CD14-positive monocyte (primary cell): ENCODE data around the gene ADAMTS18. TPM values are rescaled to one million over a fixed set of nuclear protein-coding genes. Genes with fewer than 3 reads are reported as not detected.

Experiments
- DNase-seq, 3 donors: peaks; one replicate each; pipeline ENCODE4 v3.0.0-alpha.2; 2011 to 2022
- H2AFZ ChIP-seq: 2 replicates; pipeline ENCODE4 v1.6.0; 2012; ENCODE audit warnings: mild to moderate bottlenecking, low read depth, low read length, inconsistent platforms; ENCODE audit not compliant: insufficient read depth, poor library complexity, severe bottlenecking
- H3K27ac ChIP-seq, 2 donors: 1 replicate in 1 of 2; 2 replicates in 1 of 2; pipeline ENCODE4 v1.5.1; 2012 to 2013; ENCODE audit warnings: low read length in 2 of 2, control low read depth in 1 of 2, inconsistent platforms in 1 of 2, low read depth in 1 of 2, mild to moderate bottlenecking in 1 of 2
- H3K27me3 ChIP-seq, 2 donors: one replicate each; pipeline versions ENCODE4 v1.6.0 to v1.6.1; 2011 to 2013; ENCODE audit warnings: low read length in 2 of 2; ENCODE audit not compliant: control insufficient read depth in 2 of 2, insufficient read depth in 2 of 2
- H3K36me3 ChIP-seq, 2 donors: replicated peaks in 1 of 2; 1 replicate in 1 of 2; 2 replicates in 1 of 2; pipeline versions ENCODE4 v1.5.1 to v1.6.1; 2012 to 2013; ENCODE audit warnings: low read length in 2 of 2, control low read depth in 1 of 2, inconsistent platforms in 1 of 2, mild to moderate bottlenecking in 1 of 2; ENCODE audit not compliant: insufficient read depth in 2 of 2, control insufficient read depth in 1 of 2
- H3K4me1 ChIP-seq, 2 donors: 1 replicate in 1 of 2; 2 replicates in 1 of 2; pipeline versions ENCODE4 v1.5.1 to v1.6.1; 2012 to 2013; ENCODE audit warnings: low read length in 2 of 2, control low read depth in 1 of 2, inconsistent platforms in 1 of 2, mild to moderate bottlenecking in 1 of 2, moderate library complexity in 1 of 2; ENCODE audit not compliant: insufficient read depth in 2 of 2, control insufficient read depth in 1 of 2
- H3K4me2 ChIP-seq: replicated peaks from 2 replicates; pipeline ENCODE3; 2012; ENCODE audit warnings: low read length, moderate library complexity, mild to moderate bottlenecking; ENCODE audit not compliant: poor library complexity, severe bottlenecking; ENCODE audit errors: extremely low read depth
- H3K4me3 ChIP-seq, 3 experiments: fragments of 200-600 bp in 1 of 3; sonication (generic) in 1 of 3; replicated peaks in 1 of 3; 1 replicate in 2 of 3; 2 replicates in 1 of 3; pipeline ENCODE4 v1.5.1; 2011 to 2013; ENCODE audit warnings: low read length in 3 of 3, mild to moderate bottlenecking in 3 of 3, control low read depth in 2 of 3, low read depth in 2 of 3, inconsistent platforms in 1 of 3, moderate library complexity in 1 of 3
- H3K79me2 ChIP-seq: 2 replicates; pipeline ENCODE4 v1.6.0; 2012; ENCODE audit warnings: mild to moderate bottlenecking, control low read depth, inconsistent platforms, low read length, moderate library complexity; ENCODE audit not compliant: insufficient read depth
- H3K9ac ChIP-seq: 2 replicates; pipeline ENCODE4 v1.6.0; 2017; ENCODE audit warnings: low read length, mild to moderate bottlenecking; ENCODE audit not compliant: insufficient read depth, poor library complexity, severe bottlenecking
- H3K9me3 ChIP-seq, 2 donors: replicated peaks in 1 of 2; 1 replicate in 1 of 2; 2 replicates in 1 of 2; pipeline versions ENCODE4 v1.5.1 to v1.6.1; 2012 to 2013; ENCODE audit warnings: low read length in 2 of 2, control low read depth in 1 of 2; ENCODE audit not compliant: control insufficient read depth in 1 of 2, insufficient read depth in 1 of 2
- H4K20me1 ChIP-seq: 2 replicates; pipeline ENCODE4 v1.6.0; 2012; ENCODE audit warnings: mild to moderate bottlenecking, low read length, control low read depth, moderate library complexity; ENCODE audit not compliant: insufficient read depth
- H3K27ac Mint-ChIP-seq, 7 donors: one replicate each; pipeline ENCODE4 v1.8.0; 2020; ENCODE audit warnings: mild to moderate bottlenecking in 7 of 7, mixed read lengths in 7 of 7, moderate library complexity in 6 of 7, inconsistent platforms in 2 of 7
- H3K27me3 Mint-ChIP-seq, 3 donors: one replicate each; pipeline ENCODE4 v1.8.0; 2021 to 2022; ENCODE audit warnings: low read depth in 3 of 3, mild to moderate bottlenecking in 3 of 3, mixed read lengths in 3 of 3, moderate library complexity in 3 of 3, inconsistent platforms in 1 of 3
- H3K36me3 Mint-ChIP-seq, 2 donors: one replicate each; pipeline ENCODE4 v1.8.0; 2020; ENCODE audit warnings: mixed read lengths in 2 of 2, inconsistent platforms in 1 of 2, mild to moderate bottlenecking in 1 of 2
- H3K4me1 Mint-ChIP-seq: one replicate; pipeline ENCODE4 v1.8.0; 2020; ENCODE audit warnings: mild to moderate bottlenecking, mixed read lengths
- H3K4me3 Mint-ChIP-seq, 2 donors: one replicate each; pipeline ENCODE4 v1.8.0; 2020; ENCODE audit warnings: mild to moderate bottlenecking in 2 of 2, mixed read lengths in 2 of 2, moderate library complexity in 1 of 2
- H3K9me3 Mint-ChIP-seq, 7 donors: one replicate each; pipeline ENCODE4 v1.8.0; 2020 to 2022; ENCODE audit warnings: mixed read lengths in 7 of 7, mild to moderate bottlenecking in 6 of 7, moderate library complexity in 6 of 7, inconsistent platforms in 2 of 7
- CTCF ChIP-seq: fragments of 200-600 bp; IDR thresholded peaks from one replicate; pipeline ENCODE4 v1.8.0; 2022; ENCODE audit warnings: antibody characterized with exemption, mild to moderate bottlenecking
- WGBS: methylation state at CpG from one replicate; pipeline ENCODE4 v1.1.5; 2013; ENCODE audit warnings: missing lambda C conversion rate; ENCODE audit not compliant: insufficient coverage; 5-methylcytosine and 5-hydroxymethylcytosine counted together
- intact Hi-C, 2 donors: fragments of 100-400 bp; cut with micrococcal nuclease; formaldehyde crosslinking; loops; one replicate each; pipeline versions ENCODE4 v1.15.0 to v1.15.1; 2023
- polyA plus RNA-seq, 3 donors: library from polyadenylated mRNA; depleted of rRNA in 1 of 3; unstranded in 2 of 3; stranded (reverse) in 1 of 3; fragments of 300-500 nt in 2 of 3; fragments of >200 nt in 1 of 3; fragmentation: Illumina TruSeq in 2 of 3; gene quantifications; 1 replicate in 2 of 3; 2 replicates in 1 of 3; pipeline ENCODE4 v1.2.3, GENCODE V29; 2012 to 2021

Gene ADAMTS18
- polyA plus RNA-seq, 3 donors: not detected

GRCh38 chr16:77385481-77385880 lies 49.4 kb downstream of the ADAMTS18 start:
- Histone ChIP-seq H3K4me2 (no peak overlapping the region), H3K9ac (no peak overlapping the region), H3K27me3 (no peaks in the 10 kb centered on the region), H3K27ac (no peak overlapping the region), H3K36me3 (no peaks in the 10 kb centered on the region), H3K4me1 (no peaks in the 10 kb centered on the region), H4K20me1 (no peaks in the 10 kb centered on the region), H3K9me3 (no peaks in the 10 kb centered on the region), H3K79me2 (no peaks in the 10 kb centered on the region), H2AFZ (no peak overlapping the region), H3K4me3 (no peak overlapping the region)
- DNase-seq: no peak
- peaks cover 0 to 10% (median 2%) of the 10 kb centered on the region in 7 donors for H3K9me3 Mint-ChIP-seq
- no peaks in the 10 kb centered on the region for H3K36me3 Mint-ChIP-seq
- intact Hi-C loops: no loop called here
- no peak for TF ChIP-seq CTCF
- H3K4me3 Mint-ChIP-seq: no peak overlapping the region
- no peak overlapping the region for H3K27ac Mint-ChIP-seq
- no peaks in the 10 kb centered on the region for H3K4me1 Mint-ChIP-seq
- H3K27me3 Mint-ChIP-seq: peaks cover 0 to 2% (median 0%) of the 10 kb centered on the region in 3 donors
- WGBS: 86% methylated on average over 2 of the region's 3 CpGs

- no peak for DNase-seq
- Mint-ChIP-seq H3K36me3 (no peaks in the 10 kb centered on the region), H3K9me3 (peaks cover 0 to 6% (median 0%) of the 10 kb centered on the region in 7 donors), H3K27me3 (no peaks in the 10 kb centered on the region), H3K4me1 (no peaks in the 10 kb centered on the region), H3K4me3 (no peak overlapping the region), H3K27ac (no peak overlapping the region)
- Histone ChIP-seq H3K79me2 (no peaks in the 10 kb centered on the region), H3K27ac (no peak overlapping the region), H3K36me3 (no peaks in the 10 kb centered on the region), H3K27me3 (no peaks in the 10 kb centered on the region), H3K9me3 (no peaks in the 10 kb centered on the region), H4K20me1 (no peaks in the 10 kb centered on the region), H2AFZ (no peak overlapping the region), H3K9ac (no peak overlapping the region), H3K4me2 (no peak overlapping the region), H3K4me1 (no peaks in the 10 kb centered on the region), H3K4me3 (no peak overlapping the region)
- no peak for TF ChIP-seq CTCF
- intact Hi-C loops: no loop called here
- 89% methylated on average over 6 of the region's 8 CpGs for WGBS
These were observed 51.1 kb downstream of the ADAMTS18 start for GRCh38 chr16:77383606-77384187.
